IMR-90 (cell line): ENCODE data around the gene C12orf75.

Experiments
- BHLHE40 ChIP-seq: fragments of 150-350 bp; IDR thresholded peaks from 2 replicates; pipeline ENCODE4 v1.6.1; 2016; ENCODE audit warnings: mild to moderate bottlenecking, low read depth, low read length
- CEBPB ChIP-seq: IDR thresholded peaks from 2 replicates; pipeline ENCODE4 v1.6.1; 2012; ENCODE audit warnings: low read depth, low read length, improper control_type of control experiment
- FOS ChIP-seq: fragments of 150-350 bp; IDR thresholded peaks from 2 replicates; pipeline ENCODE4 v1.6.1; 2016; ENCODE audit warnings: low read depth, low read length
- MXI1 ChIP-seq: IDR thresholded peaks from 2 replicates; pipeline ENCODE4 v1.6.1; 2012; ENCODE audit warnings: low read depth, mild to moderate bottlenecking, low read length, moderate library complexity, borderline replicate concordance
- POLR2A ChIP-seq: IDR thresholded peaks from 2 replicates; pipeline ENCODE4 v1.6.1; 2012; ENCODE audit warnings: mild to moderate bottlenecking, low read depth, low read length
- RAD21 ChIP-seq: IDR thresholded peaks from 2 replicates; pipeline ENCODE4 v1.6.1; 2012; ENCODE audit warnings: low read length, improper control_type of control experiment
- RCOR1 ChIP-seq: IDR thresholded peaks from 2 replicates; pipeline ENCODE4 v1.6.1; 2012; ENCODE audit warnings: mild to moderate bottlenecking, low read length, improper control_type of control experiment; ENCODE audit not compliant: insufficient replicate concordance
- RFX5 ChIP-seq: IDR thresholded peaks from 2 replicates; pipeline ENCODE4 v1.8.0; 2012; ENCODE audit warnings: low read depth, mild to moderate bottlenecking, low read length, moderate library complexity
- SMC3 ChIP-seq: fragments of 150-350 bp; IDR thresholded peaks from 2 replicates; pipeline ENCODE4 v1.6.1; 2016; ENCODE audit warnings: low read depth, mild to moderate bottlenecking, antibody characterized with exemption, low read length, moderate library complexity
- USF2 ChIP-seq: fragments of 150-350 bp; IDR thresholded peaks from 2 replicates; pipeline ENCODE4 v1.6.1; 2017; ENCODE audit warnings: mild to moderate bottlenecking, antibody characterized with exemption, low read length, low read depth
- TF ChIP-seq, protein P1 (sequence below): conservative IDR thresholded peaks from 2 replicates; pipeline ENCODE4 v1.5.1; 2012; ENCODE audit warnings: mild to moderate bottlenecking, low read depth, low read length, improper control_type of control experiment
- TF ChIP-seq, protein P2 (sequence below): fragments of 150-350 bp; IDR thresholded peaks from 2 replicates; pipeline ENCODE4 v1.6.1; 2016; ENCODE audit warnings: low read depth, mild to moderate bottlenecking, low read length, moderate library complexity, borderline replicate concordance

DNA sequence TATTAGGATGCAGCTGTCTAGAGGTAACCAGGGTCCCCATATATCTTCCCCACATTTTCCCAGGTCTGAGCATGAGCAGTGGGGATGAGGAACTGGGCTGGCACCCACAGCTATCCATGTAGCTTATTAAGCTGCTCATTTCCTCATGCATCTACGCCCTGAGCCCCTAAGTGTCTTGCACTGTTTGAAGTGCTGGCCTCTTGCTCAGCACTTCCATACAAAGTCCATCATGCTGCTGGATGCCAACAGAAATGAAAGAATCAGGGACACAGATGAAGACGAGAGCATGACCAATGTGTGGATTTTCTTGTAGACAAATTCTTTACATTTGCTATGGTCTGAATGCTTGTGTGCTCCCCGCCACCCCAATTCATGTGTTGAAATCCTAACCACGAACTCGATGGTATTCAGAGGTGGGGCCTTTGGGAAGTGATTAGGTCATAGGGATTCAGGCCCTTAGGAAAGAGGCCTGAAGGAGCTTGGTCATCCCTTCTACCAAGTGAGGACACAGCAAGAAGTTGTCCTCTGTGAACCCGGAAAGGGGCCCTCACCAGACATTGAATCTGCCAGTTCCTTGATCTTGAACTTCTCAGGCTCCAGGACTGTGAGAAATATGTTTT is 54.5 kb downstream of the C12orf75 start:
- TF ChIP-seq, protein P1, sequence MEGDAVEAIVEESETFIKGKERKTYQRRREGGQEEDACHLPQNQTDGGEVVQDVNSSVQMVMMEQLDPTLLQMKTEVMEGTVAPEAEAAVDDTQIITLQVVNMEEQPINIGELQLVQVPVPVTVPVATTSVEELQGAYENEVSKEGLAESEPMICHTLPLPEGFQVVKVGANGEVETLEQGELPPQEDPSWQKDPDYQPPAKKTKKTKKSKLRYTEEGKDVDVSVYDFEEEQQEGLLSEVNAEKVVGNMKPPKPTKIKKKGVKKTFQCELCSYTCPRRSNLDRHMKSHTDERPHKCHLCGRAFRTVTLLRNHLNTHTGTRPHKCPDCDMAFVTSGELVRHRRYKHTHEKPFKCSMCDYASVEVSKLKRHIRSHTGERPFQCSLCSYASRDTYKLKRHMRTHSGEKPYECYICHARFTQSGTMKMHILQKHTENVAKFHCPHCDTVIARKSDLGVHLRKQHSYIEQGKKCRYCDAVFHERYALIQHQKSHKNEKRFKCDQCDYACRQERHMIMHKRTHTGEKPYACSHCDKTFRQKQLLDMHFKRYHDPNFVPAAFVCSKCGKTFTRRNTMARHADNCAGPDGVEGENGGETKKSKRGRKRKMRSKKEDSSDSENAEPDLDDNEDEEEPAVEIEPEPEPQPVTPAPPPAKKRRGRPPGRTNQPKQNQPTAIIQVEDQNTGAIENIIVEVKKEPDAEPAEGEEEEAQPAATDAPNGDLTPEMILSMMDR, result no peak
- TF ChIP-seq RAD21 (no peak), POLR2A (no peak), USF2 (no peak), RFX5 (no peak), FOS (no peak), SMC3 (no peak), RCOR1 (no peak), CEBPB (no peak), MXI1 (no peak), BHLHE40 (no peak)
- TF ChIP-seq, protein P2, sequence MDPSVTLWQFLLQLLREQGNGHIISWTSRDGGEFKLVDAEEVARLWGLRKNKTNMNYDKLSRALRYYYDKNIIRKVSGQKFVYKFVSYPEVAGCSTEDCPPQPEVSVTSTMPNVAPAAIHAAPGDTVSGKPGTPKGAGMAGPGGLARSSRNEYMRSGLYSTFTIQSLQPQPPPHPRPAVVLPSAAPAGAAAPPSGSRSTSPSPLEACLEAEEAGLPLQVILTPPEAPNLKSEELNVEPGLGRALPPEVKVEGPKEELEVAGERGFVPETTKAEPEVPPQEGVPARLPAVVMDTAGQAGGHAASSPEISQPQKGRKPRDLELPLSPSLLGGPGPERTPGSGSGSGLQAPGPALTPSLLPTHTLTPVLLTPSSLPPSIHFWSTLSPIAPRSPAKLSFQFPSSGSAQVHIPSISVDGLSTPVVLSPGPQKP, result no peak
